ENCODE measurements around the gene SOX6.

- TF ChIP-seq, protein P1, sequence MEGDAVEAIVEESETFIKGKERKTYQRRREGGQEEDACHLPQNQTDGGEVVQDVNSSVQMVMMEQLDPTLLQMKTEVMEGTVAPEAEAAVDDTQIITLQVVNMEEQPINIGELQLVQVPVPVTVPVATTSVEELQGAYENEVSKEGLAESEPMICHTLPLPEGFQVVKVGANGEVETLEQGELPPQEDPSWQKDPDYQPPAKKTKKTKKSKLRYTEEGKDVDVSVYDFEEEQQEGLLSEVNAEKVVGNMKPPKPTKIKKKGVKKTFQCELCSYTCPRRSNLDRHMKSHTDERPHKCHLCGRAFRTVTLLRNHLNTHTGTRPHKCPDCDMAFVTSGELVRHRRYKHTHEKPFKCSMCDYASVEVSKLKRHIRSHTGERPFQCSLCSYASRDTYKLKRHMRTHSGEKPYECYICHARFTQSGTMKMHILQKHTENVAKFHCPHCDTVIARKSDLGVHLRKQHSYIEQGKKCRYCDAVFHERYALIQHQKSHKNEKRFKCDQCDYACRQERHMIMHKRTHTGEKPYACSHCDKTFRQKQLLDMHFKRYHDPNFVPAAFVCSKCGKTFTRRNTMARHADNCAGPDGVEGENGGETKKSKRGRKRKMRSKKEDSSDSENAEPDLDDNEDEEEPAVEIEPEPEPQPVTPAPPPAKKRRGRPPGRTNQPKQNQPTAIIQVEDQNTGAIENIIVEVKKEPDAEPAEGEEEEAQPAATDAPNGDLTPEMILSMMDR (conservative IDR thresholded peaks at IDR 0.05 in 1 of 2, IDR thresholded peaks at IDR 0.05 in 1 of 2; ENCODE audit: extremely low read depth in 1 of 2, insufficient read depth in 1 of 2, low read depth in 1 of 2, low read length in 2 of 2): no peak
- TF ChIP-seq EZH2 (IDR thresholded peaks at IDR 0.05; ENCODE audit: borderline replicate concordance, low read length): no peak
Observed at GRCh38 chr11:16011396-16011795, 344.9 kb downstream of the SOX6 start.

Measured in mammary epithelial cell (primary cell).